ENCODE measurements around the gene CLEC4G. TPM values are rescaled to one million over a fixed set of nuclear protein-coding genes. Genes with fewer than 3 reads are reported as not detected.

Gene CLEC4G
- total and polyA plus RNA-seq, 2 of the 13 experiments (the other 11 are each of a cell fraction or from before 2014, with no cell fraction given): not detected

DNA sequence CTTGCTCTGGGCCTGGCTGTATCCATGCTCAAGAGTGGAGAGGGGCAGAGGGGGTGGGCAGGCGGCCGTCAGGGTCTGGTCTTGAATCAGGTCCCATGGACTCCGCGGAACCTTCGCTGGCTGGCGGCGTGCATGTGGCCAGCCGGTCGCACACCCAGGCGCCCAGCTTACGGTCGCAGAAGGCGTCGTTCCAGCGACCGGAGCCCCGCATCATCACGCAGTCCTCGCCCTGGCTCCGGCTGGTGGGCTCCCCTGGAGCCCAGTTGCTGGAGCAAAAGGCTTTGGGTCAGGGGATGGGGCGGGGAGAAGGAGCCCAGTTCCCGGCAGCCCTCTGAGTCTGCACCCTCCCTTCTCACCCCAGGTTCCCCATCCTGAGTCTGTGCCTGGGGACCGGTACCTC is 42.7 kb downstream of the CLEC4G start:
- no TSS peak for BruUV-seq (replicated peaks)
- in situ Hi-C loops (cut with HindIII; ENCODE audit: extremely low pct_ligation_motif_present, low pct_unique_long_range_greater_than_20kb): loop anchor here (10.0 kb wide), 1 partner anchor 106 kb away; no protein-coding TSS in a partner anchor
- CTCF ChIA-PET (ENCODE audit: low intra/inter-chr PET ratio, low total read pairs): no interaction called here
- TF ChIP-seq ZNF234 (CRISPR knock-in tag; conservative IDR thresholded peaks at IDR 0.05) (no peak), NPAS2 (CRISPR knock-in tag; IDR thresholded peaks at IDR 0.05; ENCODE audit: borderline replicate concordance) (no peak), MEF2D (CRISPR knock-in tag; IDR thresholded peaks at IDR 0.05) (no peak), MED1 (CRISPR knock-in tag; IDR thresholded peaks at IDR 0.05) (no peak), TOPORS (CRISPR knock-in tag; IDR thresholded peaks at IDR 0.05) (no peak), ZNF766 (CRISPR knock-in tag; IDR thresholded peaks at IDR 0.05; ENCODE audit: borderline replicate concordance) (no peak), TRIM24 (CRISPR knock-in tag; IDR thresholded peaks at IDR 0.05) (no peak), SP5 (CRISPR knock-in tag; IDR thresholded peaks at IDR 0.05; ENCODE audit: borderline replicate concordance, low read depth) (no peak), ISX (CRISPR knock-in tag; conservative IDR thresholded peaks at IDR 0.05) (no peak), CERS6 (CRISPR knock-in tag; IDR thresholded peaks at IDR 0.05) (no peak), BHLHE40 (IDR thresholded peaks at IDR 0.05; ENCODE audit: low read length) (no peak), ELF1 (CRISPR knock-in tag; IDR thresholded peaks at IDR 0.05) (no peak)
- TF ChIP-seq, protein P1, sequence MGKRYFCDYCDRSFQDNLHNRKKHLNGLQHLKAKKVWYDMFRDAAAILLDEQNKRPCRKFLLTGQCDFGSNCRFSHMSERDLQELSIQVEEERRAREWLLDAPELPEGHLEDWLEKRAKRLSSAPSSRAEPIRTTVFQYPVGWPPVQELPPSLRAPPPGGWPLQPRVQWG (CRISPR knock-in tag; IDR thresholded peaks at IDR 0.05; ENCODE audit: borderline replicate concordance, low read depth): no peak
- TF ChIP-seq, protein P2, sequence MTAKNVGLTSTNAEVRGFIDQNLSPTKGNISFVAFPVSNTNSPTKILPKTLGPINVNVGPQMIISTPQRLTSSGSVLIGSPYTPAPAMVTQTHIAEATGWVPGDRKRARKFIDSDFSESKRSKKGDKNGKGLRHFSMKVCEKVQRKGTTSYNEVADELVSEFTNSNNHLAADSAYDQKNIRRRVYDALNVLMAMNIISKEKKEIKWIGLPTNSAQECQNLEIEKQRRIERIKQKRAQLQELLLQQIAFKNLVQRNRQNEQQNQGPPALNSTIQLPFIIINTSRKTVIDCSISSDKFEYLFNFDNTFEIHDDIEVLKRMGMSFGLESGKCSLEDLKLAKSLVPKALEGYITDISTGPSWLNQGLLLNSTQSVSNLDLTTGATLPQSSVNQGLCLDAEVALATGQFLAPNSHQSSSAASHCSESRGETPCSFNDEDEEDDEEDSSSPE (CRISPR knock-in tag; IDR thresholded peaks at IDR 0.05): no peak
- ATAC-seq (no peak), DNase-seq (ENCODE audit: low spot score) (no peak), FAIRE-seq (no peak)
- no peak overlapping the region for H3K9ac ChIP-seq (ENCODE audit: insufficient read depth, low read depth, low read length)
- H4K20me1 ChIP-seq (ENCODE audit: insufficient read depth, low read length): no peaks in the 10 kb centered on the region
- POLR2A ChIA-PET: no interaction called here
- H2AFZ ChIP-seq (ENCODE audit: low read length): no peak overlapping the region
- H3K4me3 ChIP-seq (replicated peaks in 1 of 3; ENCODE audit: insufficient read depth in 1 of 3, low read depth in 2 of 3, low read length in 3 of 3): no peak overlapping the region
- no peak overlapping the region for H3K4me2 ChIP-seq (ENCODE audit: low read depth, low read length)
- WGBS (ENCODE audit: low lambda C conversion rate): 93% methylated on average over 1 of the region's 23 CpGs
- intact Hi-C loops (cut with micrococcal nuclease; ENCODE audit: unreplicated experiment): no loop called here
- no peaks in the 10 kb centered on the region for H3K9me3 ChIP-seq (ENCODE audit: low read length)
- H3K36me3 ChIP-seq (replicated peaks in 1 of 2; ENCODE audit: control insufficient read depth in 1 of 2, insufficient read depth in 2 of 2, low read length in 2 of 2): no peaks in the 10 kb centered on the region
- H3K27me3 ChIP-seq (ENCODE audit: control insufficient read depth in 1 of 2, insufficient read depth in 2 of 2, low read length in 2 of 2): peaks cover 3 to 14% of the 10 kb centered on the region in 2 experiments; a peak in 4 of 5 replicates
- no peaks in the 10 kb centered on the region for H3K4me1 ChIP-seq (ENCODE audit: insufficient read depth, low read length)
- H3K79me2 ChIP-seq (ENCODE audit: insufficient read depth, low read length): no peaks in the 10 kb centered on the region
- no peak overlapping the region for H3K27ac ChIP-seq (ENCODE audit: extremely low read length, insufficient read depth, low read length)
